Measurements from ENCODE around the gene P2RY2. TPM values are rescaled to one million over a fixed set of nuclear protein-coding genes. Genes with fewer than 3 reads are reported as not detected.

P2RY2 gene
- total and polyA plus RNA-seq, 3 donors from 2014 or later: 0.94 to 3.6 (median 2.0) TPM

DNA sequence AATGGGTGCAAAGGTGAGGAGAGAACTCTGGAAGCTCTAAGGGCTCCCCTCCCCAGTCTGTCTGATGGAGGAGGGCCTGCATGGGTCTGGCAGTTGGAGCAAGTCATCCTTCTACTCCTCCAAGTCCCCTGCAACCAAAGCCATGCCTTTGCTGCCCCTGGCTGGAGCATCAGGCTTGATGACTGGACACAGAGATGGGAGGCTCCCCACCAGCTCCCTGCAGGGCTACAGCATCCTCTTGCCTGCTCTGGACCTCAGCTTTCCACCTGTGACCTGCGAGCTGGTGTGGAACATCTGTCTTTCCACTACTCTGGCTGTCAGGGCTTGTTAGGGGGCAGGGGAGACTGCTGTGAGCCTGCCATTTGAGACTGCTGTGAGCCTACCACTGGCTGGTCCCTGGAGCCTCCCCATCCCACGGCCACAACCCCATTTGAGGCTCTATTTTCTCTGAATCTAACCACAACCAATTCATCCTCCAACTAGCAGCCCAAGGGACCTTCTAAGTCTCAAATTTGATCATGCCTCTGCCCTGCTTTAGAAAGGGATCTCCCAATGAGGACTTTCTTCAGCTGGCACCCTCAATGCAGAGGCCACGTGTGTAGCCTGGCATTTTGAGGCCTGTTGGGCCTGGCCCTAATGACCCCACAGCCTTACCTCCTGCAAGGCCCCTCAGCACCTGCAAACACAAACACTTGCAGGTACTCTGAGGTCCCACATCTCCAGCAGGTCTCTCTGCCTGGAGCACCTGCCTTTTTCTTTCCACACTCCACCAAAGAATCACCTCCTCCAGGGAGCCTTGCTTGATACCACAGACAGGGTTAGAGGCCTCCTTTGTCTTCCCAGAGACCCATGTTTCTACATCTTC lies 63.9 kb downstream of the P2RY2 start:
- TF ChIP-seq CTCF (IDR thresholded peaks at IDR 0.05) (no peak), POLR2A (IDR thresholded peaks at IDR 0.05) (no peak)
- 93 to 100% methylated on average over 3 of the region's 3 CpGs for WGBS, 2 donors
- no peak overlapping the region for H3K4me3 ChIP-seq
- no peaks in the 10 kb centered on the region for H3K36me3 ChIP-seq (ENCODE audit: low read depth, missing control alignments)
- H3K9me3 ChIP-seq: no peaks in the 10 kb centered on the region
- DNase-seq: no peak
- H3K27ac ChIP-seq: no peak overlapping the region
- intact Hi-C loops (cut with DNase I; ENCODE audit: low total_unique reads): loop anchor here (10.0 kb wide), 1 partner anchor 97 kb away; no protein-coding TSS in a partner anchor
- H3K27me3 ChIP-seq: no peaks in the 10 kb centered on the region
- no peaks in the 10 kb centered on the region for H3K4me1 ChIP-seq

DNA sequence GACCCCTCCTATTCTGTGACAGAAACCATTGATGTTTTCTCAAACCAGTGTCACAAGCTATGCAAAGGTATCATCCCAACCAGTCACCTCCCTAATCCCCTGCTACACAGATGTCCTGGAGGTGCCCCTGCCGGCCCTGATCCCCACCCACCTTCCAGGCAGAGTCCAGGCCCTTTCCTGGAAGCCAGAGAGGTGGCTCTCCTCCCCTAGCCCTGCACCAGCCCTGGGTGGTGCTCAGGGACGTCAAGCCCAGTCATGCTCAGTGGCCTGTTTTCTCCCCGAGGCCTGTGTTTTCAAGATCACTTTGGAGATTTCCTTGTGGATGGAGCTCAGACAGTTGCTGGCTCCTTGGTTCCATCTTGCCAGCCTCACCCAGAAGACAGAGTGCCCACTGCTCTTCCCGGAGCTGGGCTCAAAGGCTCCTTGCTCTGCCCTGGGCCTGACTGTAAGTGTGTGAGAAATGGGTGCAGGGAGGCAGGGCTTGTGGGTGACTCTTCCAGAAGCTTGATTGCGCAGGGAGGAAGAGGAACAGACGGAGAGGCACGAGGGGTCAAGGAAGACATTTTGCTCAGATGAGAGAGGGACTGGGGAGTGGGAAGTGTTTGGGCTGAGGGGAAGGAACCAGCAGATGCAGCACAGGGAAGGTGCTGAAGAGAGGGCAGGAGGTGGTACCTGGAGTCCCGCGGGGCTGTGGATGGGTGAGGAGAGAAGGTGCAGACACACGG lies 65.4 kb downstream of the P2RY2 start:
- no peak for TF ChIP-seq POLR2A (IDR thresholded peaks at IDR 0.05)
- WGBS, 2 donors: 83 to 89% methylated on average over 10 of the region's 10 CpGs
- no peak for DNase-seq
- Histone ChIP-seq H3K36me3 (ENCODE audit: low read depth, missing control alignments) (no peaks in the 10 kb centered on the region), H3K4me1 (peaks cover 13% of the 10 kb centered on the region), H3K9me3 (no peaks in the 10 kb centered on the region), H3K27ac (no peak overlapping the region), H3K27me3 (no peaks in the 10 kb centered on the region), H3K4me3 (no peak overlapping the region)
- intact Hi-C loops (cut with DNase I; ENCODE audit: low total_unique reads): loop anchor here (10.0 kb wide), 1 partner anchor 99 kb away; no protein-coding TSS in a partner anchor

DNA sequence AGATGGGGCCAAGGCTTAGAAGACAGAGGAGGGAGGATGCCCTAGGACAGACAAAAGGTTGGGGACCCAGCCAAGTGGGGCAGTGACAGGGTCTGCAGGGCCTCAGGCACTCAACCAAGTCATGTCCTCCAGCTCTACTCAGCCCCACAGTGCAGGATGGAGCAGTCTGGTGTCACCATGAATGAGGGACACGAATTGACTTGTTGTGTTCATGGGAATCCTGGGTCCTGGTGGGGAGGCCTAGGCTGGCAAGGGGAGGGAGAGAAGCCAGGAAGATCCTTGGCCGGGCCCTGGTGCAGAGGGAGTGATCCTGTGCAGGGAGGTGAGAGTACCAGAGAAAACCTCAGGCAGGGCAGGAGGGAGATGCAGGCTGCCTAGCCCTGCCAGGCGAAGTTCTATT lies 66.0 kb downstream of the P2RY2 start:
- intact Hi-C loops (cut with DNase I; ENCODE audit: low total_unique reads): loop anchor here (10.0 kb wide), 1 partner anchor 99 kb away; no protein-coding TSS in a partner anchor
- Histone ChIP-seq H3K36me3 (ENCODE audit: low read depth, missing control alignments) (no peaks in the 10 kb centered on the region), H3K4me1 (peaks cover 17% of the 10 kb centered on the region), H3K9me3 (no peaks in the 10 kb centered on the region), H3K27ac (no peak overlapping the region), H3K27me3 (no peaks in the 10 kb centered on the region), H3K4me3 (no peak overlapping the region)
- TF ChIP-seq CTCF (IDR thresholded peaks at IDR 0.05): no peak
- TF ChIP-seq POLR2A (IDR thresholded peaks at IDR 0.05): no peak
- DNase-seq: no peak
- WGBS, 2 donors: 88 to 95% methylated on average over 3 of the region's 3 CpGs

- 100% methylated on average over 1 of the region's 1 CpG for WGBS, 2 donors
Observed at GRCh38 chr11:73285721-73286120, 67.6 kb downstream of the P2RY2 start.

More at GRCh38 chr11:73285721-73286120, 67.6 kb downstream of the P2RY2 start:
- intact Hi-C loops (cut with DNase I; ENCODE audit: low total_unique reads): loop anchor here (10.0 kb wide), 1 partner anchor 101 kb away; no protein-coding TSS in a partner anchor
- Histone ChIP-seq H3K9me3 (no peaks in the 10 kb centered on the region), H3K27me3 (no peaks in the 10 kb centered on the region), H3K4me1 (peaks cover 25% of the 10 kb centered on the region), H3K36me3 (ENCODE audit: low read depth, missing control alignments) (no peaks in the 10 kb centered on the region), H3K4me3 (no peak overlapping the region), H3K27ac (no peak overlapping the region)
- TF ChIP-seq POLR2A (IDR thresholded peaks at IDR 0.05): no peak
- TF ChIP-seq CTCF (IDR thresholded peaks at IDR 0.05): no peak
- DNase-seq: no peak

Other genes with a start within 250 kb of the P2RY2 start
- gene FCHSD2, start 76.0 kb upstream of the P2RY2 start, total RNA-seq: 10 to 100 TPM; 65.9 to 69.6 TPM
- gene FCHSD2, start 76.0 kb upstream of the P2RY2 start, polyA plus RNA-seq (ENCODE audit: insufficient read depth, low read depth, low replicate concordance): 44.0 TPM
- under 1 TPM; 0.25 to 0.47 TPM for gene P2RY6, start 54.1 kb downstream of the P2RY2 start, total RNA-seq
- 2.7 TPM for gene P2RY6, start 54.1 kb downstream of the P2RY2 start, polyA plus RNA-seq (ENCODE audit: insufficient read depth, low read depth, low replicate concordance)
- 10 to 100 TPM; 50.1 to 58.5 TPM for gene ARHGEF17, start 90.0 kb downstream of the P2RY2 start, total RNA-seq
- 29.4 TPM for gene ARHGEF17, start 90.0 kb downstream of the P2RY2 start, polyA plus RNA-seq (ENCODE audit: insufficient read depth, low read depth, low replicate concordance)
- gene RELT, start 158.1 kb downstream of the P2RY2 start, total RNA-seq: 1 to 10 TPM; 8.4 to 8.6 TPM
- 6.2 TPM for gene RELT, start 158.1 kb downstream of the P2RY2 start, polyA plus RNA-seq (ENCODE audit: insufficient read depth, low read depth, low replicate concordance)